SH-SY5Y (cell line): ENCODE measurements around the gene HINT3.

Experiments used
- GATA2 ChIP-seq: IDR thresholded peaks from 2 replicates; pipeline ENCODE4 v1.6.1; 2011; ENCODE audit warnings: mild to moderate bottlenecking, low read depth, low read length
- GATA3 ChIP-seq: IDR thresholded peaks from 2 replicates; pipeline ENCODE4 v1.6.1; 2011; ENCODE audit warnings: low read depth, mild to moderate bottlenecking, low read length, moderate library complexity

- TF ChIP-seq GATA2 (no peak), GATA3 (no peak)
Observed at GRCh38 chr6:126027601-126028000, 71.0 kb downstream of the HINT3 start.
